Suppressor macrophage treated with lipopolysaccharide for 1 hour (primary cell): ENCODE measurements around the gene C19orf25.
"Not testable (repeated sequence)": the region's sequence is repeated elsewhere in the genome, so short reads cannot be mapped to it uniquely, and the experiment has no call there.

Source experiments
- DNase-seq, 3 donors: peaks; one replicate each; pipeline ENCODE4 v3.0.0-alpha.2; 2020 to 2022

C19orf25 gene

DNA sequence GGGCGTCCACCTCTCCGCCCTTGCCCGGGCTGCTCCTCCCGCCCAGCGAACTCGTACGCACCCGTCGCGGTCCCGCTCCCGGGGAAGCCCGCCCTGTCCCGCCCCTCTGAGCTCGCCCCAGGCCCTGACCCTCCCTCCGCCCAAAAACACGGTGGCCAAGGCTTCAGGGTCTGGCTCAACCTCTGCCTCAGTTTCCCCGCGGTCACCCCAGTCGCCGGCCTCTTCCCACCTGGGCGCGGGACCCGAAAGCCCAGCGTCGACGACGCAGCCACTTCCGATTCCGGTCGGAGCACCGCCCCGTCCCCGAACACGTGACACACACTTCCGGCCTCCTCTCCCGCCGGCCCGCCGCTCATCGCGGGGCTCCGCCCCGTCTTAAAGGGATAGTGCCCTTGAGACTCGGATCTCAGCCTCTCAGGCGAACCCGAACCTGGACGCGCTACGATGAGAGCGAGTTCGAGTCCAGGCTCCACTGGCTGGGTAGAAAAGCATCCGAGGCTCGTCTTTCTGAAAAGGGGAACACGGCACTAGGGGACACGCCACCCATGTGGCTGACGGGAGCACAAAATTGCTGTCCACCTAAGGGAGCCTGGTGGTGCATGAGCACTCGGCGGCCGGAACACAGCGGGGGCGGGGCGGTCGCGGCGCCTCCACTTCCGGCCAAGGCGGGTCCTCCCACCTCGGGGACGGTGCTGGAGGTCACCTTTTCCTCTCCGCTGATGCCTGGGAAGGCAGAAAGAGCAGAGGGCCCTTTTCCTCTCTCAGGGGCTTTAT lies at the start of gene C19orf25:
C19orf25 (minus strand) TSS at position 282 of the 774 bp plus-strand sequence. CDS start 312 bp downstream, outside the sequence.
- peak; percentile 95 to 98 (median 97) for DNase-seq

DNA sequence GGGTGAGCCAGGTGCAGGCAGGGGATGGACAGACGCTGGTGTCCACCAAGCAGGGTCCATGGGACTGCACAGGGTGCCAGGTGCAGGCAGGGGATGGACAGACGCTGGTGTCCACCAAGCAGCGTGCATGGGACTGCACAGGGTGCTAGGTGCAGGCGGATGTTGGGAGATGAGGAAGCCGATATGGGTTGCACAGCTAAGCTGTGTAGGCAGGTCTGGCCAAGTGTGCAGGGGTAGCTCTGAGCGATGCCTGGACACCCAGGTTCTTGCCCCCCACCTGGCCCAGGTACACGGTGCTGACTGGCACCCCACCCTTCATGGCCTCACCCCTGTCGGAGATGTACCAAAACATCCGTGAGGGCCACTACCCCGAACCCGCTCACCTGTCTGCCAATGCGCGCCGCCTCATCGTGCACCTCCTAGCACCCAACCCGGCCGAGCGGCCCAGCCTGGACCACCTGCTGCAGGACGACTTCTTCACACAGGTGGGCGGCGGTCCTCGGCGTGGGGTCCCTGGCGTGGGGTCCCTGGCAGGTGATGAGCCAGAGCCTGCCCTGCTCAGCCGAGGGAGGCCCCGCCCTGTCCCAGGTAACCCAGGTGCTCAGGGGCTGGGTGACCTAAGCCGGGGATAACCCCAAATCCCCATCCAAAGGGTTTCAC lies 48.8 kb upstream of the C19orf25 start:
- no peak for DNase-seq

DNA sequence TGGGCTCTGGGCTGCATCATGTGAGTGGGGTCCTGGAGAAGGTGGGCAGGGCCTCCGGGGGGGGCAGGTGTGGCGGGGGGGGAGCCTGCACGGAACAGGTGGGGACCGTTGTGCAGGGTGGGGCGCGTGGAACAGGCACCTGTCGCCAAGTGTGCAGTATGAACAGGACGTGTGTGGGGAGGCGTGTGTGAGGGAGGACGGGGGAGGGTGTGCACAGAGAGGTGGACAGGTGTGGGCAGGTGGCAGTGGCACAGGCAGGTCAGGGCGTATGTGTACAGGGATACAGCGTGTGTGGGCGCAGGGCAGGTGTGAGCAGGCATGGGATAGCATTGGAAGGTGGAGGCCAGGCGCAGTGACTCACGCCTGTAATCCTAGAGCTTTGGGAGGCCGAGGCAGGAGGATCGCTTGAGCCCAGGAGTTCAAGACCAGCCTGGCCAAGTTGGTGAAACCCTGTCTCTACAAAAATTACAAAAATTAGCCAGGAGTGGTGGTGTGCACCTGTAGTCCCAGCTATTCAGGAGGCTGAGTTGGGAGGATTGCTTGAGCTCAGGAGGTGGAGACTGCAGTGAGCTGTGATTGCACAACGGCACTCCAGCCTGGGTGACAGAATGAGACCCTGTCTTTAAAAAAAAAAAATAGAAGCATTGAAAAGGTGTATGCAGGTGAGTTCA lies 48.1 kb upstream of the C19orf25 start:
- no peak for DNase-seq

DNA sequence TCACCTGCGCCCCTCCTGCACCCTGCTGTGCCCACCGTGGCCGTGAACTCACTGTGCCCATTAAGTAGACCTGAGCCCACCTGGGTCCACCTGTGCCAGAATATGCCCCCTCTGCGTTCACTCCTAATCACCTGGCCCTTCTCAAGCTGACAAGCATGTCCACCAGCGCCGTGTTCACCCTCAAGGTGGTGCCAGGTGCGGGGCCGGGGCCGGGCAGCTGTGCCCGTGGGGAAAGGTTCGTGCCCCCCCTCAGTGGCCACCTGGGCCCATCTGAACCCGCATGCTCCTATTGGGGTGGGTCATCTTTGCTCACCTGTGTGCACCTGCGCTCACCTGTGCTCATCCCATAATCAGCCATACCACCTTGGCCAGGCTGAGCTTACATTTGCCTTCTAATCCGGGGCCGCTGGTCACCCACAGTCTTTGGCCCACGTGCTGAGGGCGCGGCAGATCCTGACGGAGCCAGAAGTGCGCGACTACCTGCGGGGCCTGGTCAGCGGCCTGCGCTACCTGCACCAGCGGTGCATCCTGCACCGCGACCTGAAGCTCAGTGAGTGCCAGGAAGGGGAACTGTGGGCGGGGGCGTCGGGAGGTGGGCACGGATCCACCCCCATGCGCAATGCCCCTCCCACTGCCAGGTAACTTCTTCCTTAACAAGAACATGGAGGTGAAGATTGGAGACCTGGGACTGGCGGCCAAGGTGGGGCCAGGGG lies 47.2 kb upstream of the C19orf25 start:
- no peak for DNase-seq

DNA sequence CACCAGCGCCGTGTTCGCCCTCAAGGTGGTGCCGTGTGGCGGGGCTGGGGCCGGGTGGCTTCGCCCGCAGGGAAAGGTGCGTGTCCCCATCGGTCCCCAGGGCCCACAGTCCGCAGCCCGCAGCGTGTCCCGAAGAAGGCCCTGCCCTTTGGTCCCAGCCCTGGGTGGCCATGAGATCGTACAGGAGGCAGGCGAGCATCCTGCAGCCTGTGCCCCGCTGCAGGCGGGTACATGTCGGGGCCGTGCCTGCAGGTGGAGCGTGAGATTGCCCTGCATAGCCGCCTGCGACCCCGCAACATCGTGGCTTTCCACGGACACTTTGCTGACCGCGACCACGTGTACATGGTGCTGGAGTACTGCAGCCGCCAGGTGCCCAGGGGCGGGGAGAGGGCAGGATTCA lies 46.3 kb upstream of the C19orf25 start:
- no peak for DNase-seq

DNA sequence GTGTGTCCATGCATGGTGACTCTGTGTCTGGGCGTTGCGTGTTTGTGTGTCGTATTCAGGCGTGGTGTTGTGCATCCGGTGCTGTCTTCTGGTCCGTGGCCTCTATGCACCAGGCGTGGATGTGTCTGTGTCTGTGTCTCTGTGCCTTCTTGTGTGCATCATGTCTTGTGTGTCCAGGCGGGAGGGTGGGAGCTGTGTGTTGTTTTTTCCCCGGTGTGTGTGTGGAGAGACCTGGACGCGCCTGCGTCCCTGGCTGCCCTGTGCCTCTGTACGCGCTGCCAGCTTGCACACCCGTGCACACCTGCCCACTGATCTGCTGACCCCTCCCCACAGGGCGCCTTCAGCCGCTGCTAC lies 45.9 kb upstream of the C19orf25 start:
- no peak for DNase-seq

DNA sequence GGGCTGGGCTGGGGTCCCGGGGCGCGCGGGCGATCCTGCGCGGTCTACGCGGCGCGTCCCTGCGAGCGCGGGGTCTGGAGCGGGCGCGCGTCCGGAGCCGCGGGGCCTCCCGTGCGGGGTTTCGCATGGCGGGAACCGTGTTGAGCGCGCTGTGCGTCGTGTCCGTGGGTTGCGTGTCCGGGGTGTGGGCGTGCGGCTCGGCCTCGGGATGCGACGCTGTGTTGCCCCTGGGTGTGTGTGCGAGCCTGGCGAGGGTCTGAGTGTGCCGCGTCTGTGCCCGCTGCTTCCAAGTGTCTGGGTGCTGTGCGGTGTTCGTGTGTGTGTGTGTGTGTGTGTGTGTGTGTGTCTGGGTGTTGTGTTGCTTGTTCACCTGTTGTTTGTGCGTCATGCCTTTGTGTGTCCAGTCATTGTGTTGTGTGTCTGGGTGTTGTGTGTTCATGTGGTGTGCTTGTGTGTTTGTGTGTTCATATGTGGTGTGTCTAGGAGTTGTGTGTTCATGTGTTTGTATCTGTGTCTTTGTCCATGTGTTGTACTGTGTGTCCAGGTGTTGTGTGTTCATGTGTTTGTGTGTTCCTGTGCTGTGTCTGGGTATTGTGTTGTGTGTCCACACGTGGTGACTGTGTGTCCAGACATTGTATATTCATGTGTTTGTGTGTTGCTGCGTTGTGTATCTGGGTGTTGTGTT lies 45.4 kb upstream of the C19orf25 start:
- no peak for DNase-seq

DNA sequence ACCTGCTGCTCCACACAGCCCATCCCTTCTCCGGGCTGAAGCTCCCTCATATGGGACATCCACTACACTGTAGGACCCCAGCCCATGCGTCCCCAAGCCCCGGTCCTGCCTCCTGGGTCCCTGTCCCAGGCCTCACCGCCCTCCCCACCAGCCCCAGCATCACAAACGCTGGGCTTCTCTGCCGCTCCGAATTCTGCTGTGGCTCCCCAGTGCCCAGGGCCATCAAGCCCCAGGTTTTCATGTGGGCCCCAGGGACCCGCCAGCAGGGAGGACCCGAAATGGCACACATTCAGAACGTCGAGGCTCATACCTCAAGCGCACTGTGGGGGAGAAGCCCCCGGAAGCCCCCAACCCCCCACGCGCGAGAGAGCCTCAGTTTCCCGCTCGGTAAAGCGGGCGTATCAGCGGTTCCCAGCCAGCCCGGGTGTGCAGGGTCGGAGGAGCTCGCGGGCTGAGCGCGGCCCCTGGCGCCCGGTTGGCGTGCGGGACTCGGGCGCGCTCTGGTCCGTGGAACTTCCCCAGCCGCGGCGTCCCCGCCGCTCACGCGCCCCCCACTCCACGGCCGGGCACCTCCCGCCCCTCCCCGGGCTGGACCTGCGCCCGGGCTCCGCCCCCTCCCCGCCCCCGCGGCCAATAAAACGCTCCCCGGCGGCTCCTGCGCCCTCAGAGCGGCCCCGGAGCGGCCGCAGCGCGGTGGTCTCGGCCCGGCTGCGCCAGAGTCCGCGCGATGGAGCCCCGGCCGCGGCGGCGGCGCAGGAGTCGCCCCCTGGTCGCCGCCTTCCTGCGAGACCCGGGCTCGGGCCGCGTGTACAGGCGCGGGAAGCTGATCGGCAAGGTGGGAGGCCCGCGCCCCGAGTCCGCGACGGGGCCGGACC lies 44.6 kb upstream of the C19orf25 start, which contains the start of gene PLK5:
PLK5 (plus strand) TSS at position 666 of the 875 bp plus-strand sequence. CDS start 2,920 bp downstream, outside the sequence.
- peak in 1 of 3 donors; percentile 23 for DNase-seq

DNA sequence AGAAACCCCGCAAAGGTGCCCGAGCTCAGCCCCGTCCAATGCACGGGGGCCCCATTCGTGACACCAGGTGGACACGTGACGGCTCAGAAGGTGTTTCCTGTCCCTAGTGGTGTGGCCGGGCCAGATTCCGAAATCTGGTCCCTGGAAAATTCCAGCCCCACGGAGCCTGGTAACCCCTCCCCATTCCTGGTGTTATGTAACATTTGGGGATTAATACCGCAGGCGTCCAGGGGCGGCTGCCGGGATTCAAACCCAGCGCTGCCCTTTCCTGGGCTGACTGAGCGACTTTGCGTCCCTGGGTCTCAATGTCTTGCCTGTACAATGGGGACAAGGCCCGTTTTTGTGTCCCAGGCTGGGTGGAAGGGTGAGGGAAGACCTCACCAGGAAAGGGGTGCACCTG lies 43.8 kb upstream of the C19orf25 start:
- no peak for DNase-seq

DNA sequence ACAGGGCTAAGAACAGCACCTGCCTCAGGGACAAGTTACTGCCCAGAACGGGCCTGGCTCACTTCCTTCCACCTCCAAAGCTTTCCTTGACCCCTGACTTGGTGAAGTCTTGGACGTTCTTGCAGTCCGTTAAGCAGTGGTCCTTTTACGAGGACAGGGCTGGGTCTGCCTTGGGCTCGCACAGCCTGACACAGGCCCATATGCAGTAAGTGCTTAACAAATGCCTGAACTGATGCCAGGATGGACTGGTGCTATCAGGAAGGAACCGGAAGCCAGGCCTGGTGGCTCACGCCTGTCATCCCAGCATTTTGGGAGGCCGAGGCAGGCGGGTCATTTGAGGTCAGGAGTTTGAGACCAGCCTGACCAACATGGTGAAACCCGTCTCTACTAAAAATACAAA lies 43.0 kb upstream of the C19orf25 start:
- DNase-seq, result no peak

DNA sequence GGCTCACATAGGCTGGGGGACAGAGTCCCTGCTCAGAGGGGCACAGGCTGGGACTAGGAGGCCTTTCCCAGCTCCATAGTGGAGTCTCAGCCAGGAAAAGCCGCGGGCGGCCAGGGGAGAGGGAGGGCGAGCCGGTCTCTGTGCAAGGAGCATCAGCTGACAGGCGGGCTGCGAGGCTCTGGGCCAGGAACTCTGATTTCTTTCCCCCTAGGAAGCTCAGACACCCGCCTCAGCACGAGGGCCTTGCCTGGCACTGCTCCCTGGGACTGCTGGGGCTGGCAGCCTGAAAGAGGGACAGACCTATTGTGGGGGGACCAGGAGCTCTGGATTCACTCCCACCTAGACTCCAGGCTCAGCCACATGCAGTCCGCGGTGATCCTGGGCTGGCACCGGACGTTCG lies 42.6 kb upstream of the C19orf25 start:
- DNase-seq, result no peak

DNA sequence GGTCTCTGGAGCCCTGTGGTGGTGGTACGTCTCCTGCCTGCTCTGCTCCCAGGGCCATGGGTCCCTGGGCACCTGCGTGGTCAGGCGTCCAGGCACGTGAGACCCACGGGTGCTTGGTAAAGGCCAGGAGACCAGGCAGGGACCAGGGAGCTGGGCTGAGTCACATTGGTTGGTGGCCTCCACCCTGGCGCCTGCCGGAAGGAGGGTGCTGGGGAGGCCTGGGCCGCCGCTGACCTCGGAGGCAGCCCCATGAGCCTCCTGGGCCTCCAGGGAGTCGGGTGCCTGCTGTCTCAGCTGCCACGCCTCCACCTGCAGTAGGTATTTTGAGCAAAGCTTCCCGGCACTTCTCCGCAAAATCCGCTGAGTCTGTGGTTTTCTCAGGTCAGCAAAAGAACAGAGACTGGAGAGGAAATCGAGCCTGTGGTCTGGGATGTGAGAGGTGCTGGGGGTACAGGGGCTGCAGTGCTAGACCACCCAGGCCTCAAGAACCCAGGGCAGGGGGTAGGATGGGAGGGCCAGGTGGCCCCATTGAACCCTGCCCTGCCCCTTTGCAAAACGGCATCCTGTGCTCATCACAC lies 41.3 kb upstream of the C19orf25 start:
- no peak for DNase-seq

DNA sequence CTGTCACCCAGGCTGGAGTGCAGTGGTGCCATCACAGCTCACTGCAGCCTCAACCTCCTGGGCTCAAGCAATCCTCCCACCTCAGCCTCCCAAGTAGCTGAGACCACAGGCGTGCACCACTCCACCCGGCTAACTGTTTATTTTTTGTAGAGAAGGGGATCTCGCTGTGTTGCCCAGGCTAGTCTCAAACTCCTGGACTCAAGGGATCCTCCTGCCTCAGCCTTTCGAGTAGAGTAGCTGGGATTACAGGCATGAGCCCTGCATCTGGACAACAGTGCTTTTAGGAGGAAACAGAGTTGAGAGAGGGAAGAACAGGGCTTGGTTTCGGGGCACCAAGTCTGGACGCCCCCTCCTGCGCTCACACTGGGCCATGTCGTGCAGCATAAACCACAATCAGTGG lies 40.8 kb upstream of the C19orf25 start:
- DNase-seq, result not testable (repeated sequence)

DNA sequence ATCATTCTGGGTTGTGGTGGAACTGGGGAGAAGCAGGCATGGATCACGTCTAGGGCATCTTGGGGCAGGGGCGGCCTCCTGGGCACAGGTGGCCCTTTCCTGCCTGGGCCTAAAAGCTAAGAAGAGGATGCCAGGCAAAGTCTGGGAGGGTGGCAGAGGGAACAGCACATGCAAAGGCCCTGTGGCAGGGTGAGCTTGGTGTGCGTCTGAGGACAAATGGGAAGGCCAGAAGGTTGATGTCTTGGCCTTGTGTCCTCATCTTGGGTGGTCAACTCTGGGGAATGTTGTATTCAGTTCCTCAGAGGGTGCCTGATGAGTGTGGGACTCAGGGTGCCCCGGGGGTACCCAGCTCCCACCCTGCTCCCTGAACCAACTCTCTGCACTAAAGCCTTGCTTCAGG lies 39.5 kb upstream of the C19orf25 start:
- DNase-seq, result no peak

DNA sequence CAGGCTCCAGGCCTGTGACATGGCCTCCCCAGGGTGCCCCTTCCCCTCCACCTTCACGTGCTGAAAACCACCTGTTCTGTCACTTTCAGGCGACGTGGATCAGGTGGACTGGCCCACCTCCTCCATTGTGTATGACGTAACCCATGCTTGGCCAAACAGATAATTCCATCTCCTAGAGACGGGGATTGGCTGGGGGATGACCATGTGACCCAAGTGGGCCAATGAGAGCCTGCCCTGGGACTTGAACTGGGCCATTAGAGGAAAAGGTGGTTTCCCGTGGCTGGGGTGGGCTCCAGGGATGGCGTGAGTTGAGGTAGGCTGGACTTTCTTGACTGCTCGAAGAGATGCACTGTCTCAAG lies 37.4 kb upstream of the C19orf25 start:
- DNase-seq, result no peak

DNA sequence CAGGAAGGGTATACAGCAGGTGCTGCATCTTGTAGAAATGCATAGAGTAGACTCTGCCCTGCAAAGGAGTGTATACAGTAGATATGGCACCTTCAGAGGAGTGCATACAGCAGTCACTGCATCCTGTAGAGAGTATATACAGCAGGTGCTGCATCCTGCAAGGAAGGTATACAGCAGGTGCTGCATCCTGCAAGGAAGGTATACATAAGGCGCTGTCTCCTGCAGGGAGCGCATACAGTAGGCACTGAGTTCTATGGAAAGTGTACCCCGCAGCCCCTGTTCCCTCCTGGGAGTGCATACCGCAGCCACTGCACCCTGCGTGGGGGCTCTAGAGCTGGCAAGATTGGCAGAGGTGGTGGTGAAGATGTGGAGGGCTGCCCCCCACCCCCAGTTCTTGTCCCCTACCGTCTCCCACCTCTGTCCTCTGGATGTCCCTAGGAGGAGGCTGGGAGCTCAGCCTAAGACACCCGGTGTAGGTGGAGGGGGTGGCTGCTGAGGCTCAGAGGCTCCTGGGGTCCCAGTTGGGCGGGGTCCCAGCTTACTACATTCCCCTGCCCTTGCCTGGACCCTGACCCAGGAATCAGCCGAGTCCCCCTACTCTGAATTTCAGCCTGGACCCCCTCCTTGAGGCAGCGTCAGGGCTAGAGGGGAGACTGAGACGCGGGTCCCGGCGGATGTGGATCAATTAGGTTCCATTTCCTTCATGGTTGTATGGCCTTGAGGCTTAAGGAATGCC lies 36.1 kb upstream of the C19orf25 start:
- DNase-seq, result no peak

DNA sequence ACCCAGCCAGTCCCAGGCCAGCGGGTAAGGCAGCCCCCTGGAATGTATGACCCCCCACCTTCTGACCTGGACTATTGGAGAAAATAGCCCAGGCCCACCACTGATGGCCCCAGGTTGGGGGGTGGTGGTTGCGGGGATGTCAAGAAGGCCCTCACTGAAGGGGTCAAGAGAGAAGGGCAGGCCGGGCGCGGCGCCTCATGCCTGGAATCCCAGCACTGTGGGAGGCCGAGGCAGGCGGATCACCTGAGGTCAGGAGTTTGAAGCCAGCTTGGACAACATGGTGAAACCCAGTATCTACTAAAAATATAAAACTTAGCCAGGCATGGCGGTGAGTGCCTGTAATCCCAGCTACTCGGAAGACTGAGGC lies 35.3 kb upstream of the C19orf25 start:
- DNase-seq, result no peak

DNA sequence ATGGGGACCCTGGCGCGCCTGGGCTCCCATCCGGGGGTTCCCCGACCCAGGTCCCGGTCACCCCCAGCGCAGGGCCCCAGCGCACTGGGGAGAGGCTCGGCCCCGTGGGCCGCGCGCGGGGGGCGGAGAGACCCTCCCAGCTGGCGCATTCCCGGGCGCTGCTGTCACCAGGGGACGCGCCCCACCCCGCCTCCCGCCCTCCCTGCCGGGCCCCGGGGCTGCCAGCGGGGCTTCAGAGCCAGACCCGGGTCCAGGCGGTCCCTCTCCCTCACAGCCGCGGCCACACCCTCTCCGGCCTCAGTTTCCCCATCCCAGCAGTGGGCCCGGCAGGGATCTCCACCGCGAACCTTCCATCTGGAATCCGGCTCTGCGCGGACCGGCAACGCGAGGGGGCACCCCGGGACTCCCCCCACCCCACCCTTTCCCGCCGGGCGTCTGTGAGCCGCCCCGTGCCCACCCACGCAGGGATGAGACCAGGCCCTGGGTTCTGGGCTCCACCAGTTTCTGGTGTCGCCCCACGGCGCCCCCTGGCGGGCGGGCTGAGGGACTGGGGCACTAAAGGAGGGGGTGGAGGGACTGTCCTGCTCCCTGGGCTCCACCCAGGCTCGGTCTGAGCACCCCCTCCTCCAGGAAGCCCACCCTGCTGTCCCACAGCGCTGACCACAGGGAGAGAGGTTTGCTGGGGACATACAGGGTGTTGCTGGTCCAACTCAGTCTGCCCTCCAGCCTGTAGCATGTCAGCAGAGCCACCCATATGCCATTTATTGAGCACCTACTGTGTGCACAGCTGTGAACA lies 34.7 kb upstream of the C19orf25 start:
- peak; percentile 84 to 95 (median 87) for DNase-seq

DNA sequence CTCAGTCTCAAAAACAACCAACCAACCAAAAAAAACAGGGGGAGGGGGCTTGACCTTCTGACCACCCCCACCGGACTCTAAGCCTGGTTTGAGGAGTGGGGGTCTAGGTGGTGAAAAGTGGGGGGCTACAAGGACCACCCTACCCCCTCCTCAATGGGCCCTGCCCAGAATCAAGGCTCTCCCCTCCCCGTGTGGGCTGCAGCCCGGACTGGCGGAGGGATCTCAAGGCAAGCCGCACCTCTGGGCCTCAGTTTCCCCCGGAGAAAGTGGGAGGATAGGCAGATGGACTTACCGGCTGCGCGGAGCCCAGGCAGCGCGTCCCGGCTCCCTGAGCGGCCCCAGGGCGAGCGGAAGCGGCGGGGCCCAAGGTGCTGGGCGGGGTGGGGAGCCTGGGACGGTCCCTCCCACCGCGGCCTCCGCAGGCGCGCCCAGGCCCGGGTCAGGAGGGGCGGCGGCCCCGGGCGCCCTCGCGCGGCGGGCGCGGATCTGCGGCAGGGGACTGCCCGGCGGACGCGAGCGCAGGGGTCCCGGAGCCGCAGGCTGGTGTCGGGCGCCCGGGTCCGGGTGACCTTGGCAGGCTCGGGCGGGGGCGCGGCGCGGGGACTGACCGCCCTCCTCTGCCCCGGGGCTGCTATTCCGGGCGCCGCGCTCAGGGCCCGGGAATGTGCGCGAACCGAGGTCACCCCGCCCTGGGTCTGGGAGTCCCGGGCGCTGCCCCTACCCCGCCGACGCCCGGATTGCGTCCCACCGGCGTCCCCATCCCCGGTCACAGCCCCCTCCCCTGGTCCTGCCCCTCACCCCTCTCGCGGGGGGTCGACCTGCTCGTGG lies 33.9 kb upstream of the C19orf25 start, which contains the start of gene ADAMTSL5:
ADAMTSL5 (minus strand) TSS at position 349 of the 828 bp plus-strand sequence. CDS start 2,076 bp downstream, outside the sequence.
- DNase-seq, result peak; percentile 57 to 88 (median 66)
